ENCODE data around the gene CPED1.
"Not testable (repeated sequence)": the region's sequence is repeated elsewhere in the genome, so short reads cannot be mapped to it uniquely, and the experiment has no call there.

The CPED1 gene

GRCh38 chr7:121043314-121044234 lies 55.1 kb downstream of the CPED1 start:
- no peak for DNase-seq

DNA sequence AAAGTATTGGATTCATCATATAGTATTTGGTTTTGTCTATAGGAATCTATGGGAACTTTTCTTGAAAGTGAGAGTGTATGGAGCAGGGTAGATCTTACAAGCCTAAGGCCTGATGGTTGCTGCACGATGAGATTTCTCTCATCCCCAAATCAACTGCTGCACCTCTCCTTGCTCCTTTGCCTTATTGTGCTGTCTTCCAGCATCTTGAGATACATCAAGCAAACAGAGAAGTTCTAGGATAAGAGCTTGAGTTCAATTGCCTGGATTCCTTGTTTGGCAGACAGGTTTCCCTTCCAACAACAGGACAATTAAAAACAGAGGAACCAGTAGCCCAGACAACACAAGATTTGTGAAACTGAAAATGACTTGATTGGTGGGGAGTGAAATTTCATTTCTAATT lies 56.6 kb downstream of the CPED1 start:
- no peak for DNase-seq

GRCh38 chr7:121046009-121046408 lies 57.5 kb downstream of the CPED1 start:
- DNase-seq, result no peak

GRCh38 chr7:121046893-121047468 lies 58.5 kb downstream of the CPED1 start:
- DNase-seq, result no peak

DNA sequence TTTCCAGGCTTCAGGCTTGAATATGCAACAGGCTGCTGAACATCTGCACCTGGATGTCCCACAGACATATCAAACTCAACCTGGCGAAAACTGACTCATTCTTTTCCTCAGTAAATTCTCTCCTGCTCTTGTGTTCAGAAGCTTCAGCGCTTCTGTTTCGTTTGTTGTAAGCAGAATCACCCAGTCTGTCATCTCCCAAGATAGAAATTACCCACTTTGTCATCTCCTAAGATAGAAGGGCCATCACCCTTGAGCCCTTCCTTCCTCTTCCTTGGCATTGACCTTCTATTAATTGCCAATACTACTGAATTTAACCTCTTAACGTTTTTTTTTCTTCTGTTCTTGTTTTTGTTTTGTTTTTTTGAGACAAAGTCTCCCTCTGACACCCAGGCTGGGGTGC lies 59.7 kb downstream of the CPED1 start:
- DNase-seq, result no peak

- no peak for DNase-seq
Measured at GRCh38 chr7:121049028-121049791, 60.7 kb downstream of the CPED1 start.

GRCh38 chr7:121049897-121050296 lies 61.4 kb downstream of the CPED1 start:
- no peak for DNase-seq

DNA sequence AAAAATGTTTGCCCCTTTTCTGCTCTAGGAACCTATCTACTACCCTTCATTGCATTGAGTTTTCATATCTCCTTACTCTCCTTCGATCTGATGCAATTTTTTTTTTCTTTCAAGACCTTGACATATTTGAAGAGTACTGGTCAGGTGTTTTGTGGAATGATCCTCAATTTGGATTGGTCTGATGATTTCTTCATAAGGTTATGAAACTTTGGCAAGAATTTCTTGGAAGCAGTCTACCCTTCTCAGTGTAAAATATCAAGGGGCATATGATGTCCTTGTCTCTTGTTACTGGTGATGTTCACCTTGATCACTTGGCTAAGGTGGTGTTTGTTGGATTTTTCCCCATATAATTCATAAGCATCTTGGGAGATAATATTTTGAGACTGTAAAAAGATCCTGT lies 64.7 kb downstream of the CPED1 start:
- no peak for DNase-seq

GRCh38 chr7:121054925-121055324 lies 66.4 kb downstream of the CPED1 start:
- no peak for DNase-seq

GRCh38 chr7:121057878-121058277 lies 69.4 kb downstream of the CPED1 start:
- no peak for DNase-seq

DNA sequence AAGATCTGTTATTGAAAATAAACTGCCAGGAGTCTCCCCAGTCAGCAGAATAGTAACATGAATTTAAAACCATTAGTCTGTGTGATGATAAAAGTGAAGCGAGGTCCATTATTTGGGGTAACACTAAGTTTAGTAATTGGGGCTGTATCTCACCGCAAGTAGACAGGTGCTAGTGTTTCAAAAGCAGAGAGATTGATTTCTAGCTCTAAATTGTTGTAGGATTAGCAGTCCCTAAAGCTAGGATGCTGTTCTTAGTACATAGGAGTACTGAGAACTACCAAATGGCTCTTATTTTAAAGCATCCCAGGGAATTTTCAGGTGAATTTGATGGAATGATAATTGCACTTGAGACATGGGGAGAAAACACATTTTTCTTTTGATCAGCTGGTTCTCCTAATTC lies 70.5 kb downstream of the CPED1 start:
- DNase-seq, result no peak

- not testable (repeated sequence) for DNase-seq
Measured at GRCh38 chr7:121059979-121060509, 71.5 kb downstream of the CPED1 start.

- no peak for DNase-seq
Measured at GRCh38 chr7:121061677-121062582, 73.4 kb downstream of the CPED1 start.

- no peak for DNase-seq
Measured at GRCh38 chr7:121062671-121063279, 74.3 kb downstream of the CPED1 start.

DNA sequence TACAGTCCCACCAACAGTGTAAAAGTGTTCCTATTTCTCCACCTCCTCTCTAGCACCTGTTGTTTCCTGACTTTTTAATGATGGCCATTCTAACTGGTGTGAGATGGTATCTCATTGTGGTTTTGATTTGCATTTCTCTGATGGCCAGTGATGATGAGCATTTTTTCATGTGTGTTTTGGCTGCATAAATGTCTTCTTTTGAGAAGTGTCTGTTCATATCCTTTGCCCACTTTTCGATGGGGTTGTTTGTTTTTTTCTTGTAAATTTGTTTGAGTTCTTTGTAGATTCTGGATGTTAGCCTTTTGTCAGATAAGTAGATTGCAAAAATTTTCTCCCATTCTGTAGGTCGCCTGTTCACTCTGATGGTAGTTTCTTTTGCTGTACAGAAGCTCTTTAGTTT lies 79.2 kb downstream of the CPED1 start:
- not testable (repeated sequence) for DNase-seq

GRCh38 chr7:121069346-121070100 lies 81.0 kb downstream of the CPED1 start:
- DNase-seq, result no peak

DNA sequence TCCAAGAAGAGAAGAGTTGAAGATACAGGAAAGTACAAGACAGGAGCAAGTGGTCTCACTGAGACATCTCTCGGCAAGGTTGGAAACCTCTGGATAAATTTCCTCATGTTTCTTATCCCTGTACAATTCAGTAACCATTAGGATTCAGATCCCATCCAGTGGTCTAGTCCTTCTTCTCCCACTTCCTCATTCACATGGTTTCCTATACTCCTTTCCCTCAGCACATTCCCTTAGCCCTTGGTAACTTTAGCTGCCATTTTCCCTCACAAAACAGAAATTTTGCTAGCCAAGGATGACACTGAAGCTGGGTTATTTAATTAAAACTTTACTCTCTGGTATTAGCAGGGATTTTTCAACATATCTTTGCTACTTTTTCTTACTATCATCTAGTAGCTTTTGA lies 82.6 kb downstream of the CPED1 start:
- DNase-seq, result no peak

DNA sequence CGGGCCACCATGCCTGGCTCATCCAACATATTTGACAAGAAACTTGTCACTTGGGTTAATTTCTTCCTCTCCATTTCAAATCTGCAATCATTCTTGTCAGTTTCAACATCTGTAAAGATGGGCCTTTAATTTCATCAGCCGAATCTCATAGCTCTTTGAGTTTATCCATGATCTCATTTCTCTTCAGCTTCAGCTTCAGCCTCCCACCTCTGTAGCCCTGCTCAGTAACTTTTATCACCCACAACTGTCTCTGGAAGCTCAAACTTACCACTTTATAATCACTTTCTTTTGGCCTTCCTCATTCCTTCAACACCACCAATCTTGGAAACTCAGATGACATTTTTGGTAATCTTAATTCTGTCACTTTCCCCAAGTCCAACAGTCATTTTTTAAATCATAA lies 83.2 kb downstream of the CPED1 start:
- no peak for DNase-seq

DNA sequence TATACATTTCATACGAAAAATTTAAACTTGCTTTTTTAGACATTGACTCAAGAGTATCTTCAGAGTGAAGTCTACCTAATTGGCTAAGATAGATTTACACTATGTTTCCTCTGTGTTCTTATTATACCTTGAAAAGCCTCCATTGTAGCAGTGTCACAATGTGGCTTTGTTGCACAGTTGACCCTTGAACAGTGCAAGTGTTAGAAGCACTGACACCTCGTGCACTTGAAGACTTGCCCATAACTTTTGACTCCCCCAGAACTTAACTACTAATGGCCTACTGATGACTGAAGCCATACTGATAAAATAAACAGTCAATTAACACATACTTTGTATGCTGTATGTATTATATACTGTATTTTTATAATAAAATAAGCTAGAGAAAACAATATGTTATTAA lies 84.3 kb downstream of the CPED1 start:
- DNase-seq, result no peak

DNA sequence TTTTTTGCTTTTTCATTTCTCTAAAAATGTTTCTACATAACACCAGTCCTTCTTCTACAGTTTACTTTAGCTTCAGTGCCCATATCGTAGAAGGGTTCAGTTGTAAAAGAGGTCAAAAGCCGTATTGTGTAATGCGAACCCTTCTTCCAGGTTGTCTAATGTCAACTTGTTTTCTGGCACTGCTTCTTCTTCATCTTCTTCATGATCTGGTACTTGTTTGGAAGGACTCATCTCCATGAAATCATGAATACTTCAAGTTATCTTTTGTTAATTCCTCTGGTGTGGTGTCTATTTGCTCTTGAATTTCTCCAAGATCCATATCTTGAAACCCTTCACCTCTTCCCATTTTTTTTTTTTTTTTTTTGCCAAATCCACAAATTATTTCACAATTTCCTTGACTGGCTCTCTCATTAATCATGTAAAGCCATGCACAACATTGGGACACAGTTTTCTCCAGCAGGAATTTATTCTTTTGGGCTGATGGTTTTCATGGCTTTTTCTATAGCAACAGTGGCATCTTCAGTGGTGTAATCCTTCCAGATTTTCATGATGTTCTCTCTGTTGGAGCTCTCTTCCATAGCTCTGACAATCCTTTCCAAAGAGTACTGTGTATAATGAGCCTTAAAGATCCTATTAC lies 85.1 kb downstream of the CPED1 start:
- DNase-seq, result no peak

- DNase-seq, result not testable (repeated sequence)
Measured at GRCh38 chr7:121075424-121075841, 86.9 kb downstream of the CPED1 start.
